Adipocyte (in vitro differentiated cells): ENCODE results near the gene CPSF4L.

Experiments used
- DNase-seq: peaks from one replicate; pipeline ENCODE4 v3.0.0-alpha.2; 2015; ENCODE audit warnings: low read depth
- H3K27me3 ChIP-seq: replicated peaks from 2 replicates; pipeline ENCODE4 v1.7.0; 2013; ENCODE audit warnings: mild to moderate bottlenecking, low read length, moderate library complexity; ENCODE audit not compliant: control insufficient read depth, insufficient read depth
- H3K36me3 ChIP-seq: 2 replicates; pipeline ENCODE4 v1.7.0; 2013; ENCODE audit warnings: low read length, mild to moderate bottlenecking, moderate library complexity; ENCODE audit not compliant: control insufficient read depth, insufficient read depth, severe bottlenecking
- H3K4me1 ChIP-seq: 2 replicates; pipeline ENCODE4 v1.7.0; 2013; ENCODE audit warnings: mild to moderate bottlenecking, low read length, moderate library complexity; ENCODE audit not compliant: control insufficient read depth, insufficient read depth
- H3K4me3 ChIP-seq: 2 replicates; pipeline ENCODE4 v1.7.0; 2013; ENCODE audit warnings: mild to moderate bottlenecking, low read length, moderate library complexity
- H3K9ac ChIP-seq: 2 replicates; pipeline ENCODE4 v1.7.0; 2013; ENCODE audit warnings: mild to moderate bottlenecking, low read length, moderate library complexity
- H3K9me3 ChIP-seq: 2 replicates; pipeline ENCODE4 v1.7.0; 2013; ENCODE audit warnings: mild to moderate bottlenecking, low read length, moderate library complexity; ENCODE audit not compliant: control insufficient read depth

Gene CPSF4L

DNA sequence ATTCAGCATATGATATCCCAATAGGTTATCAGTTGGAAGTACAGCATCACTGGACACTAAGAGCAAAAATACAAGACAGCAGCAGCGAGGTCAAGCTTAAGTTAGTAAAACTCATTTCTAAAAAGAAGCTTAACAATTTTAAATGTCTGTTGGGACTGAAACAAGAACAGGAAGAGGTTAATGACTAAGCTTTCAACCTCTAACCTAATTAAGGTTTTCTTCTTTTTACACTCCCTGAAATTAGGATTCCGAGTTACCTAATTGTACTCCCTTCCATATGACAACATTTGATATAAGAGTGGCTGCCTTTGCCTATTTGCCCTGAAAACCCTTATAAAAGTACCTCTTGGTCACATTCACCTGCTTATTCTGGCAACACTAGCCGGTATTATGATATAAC lies 34.3 kb downstream of the CPSF4L start:
- no peaks in the 10 kb centered on the region for H3K36me3 ChIP-seq
- H3K4me1 ChIP-seq = peaks cover 46% of the 10 kb centered on the region
- H3K9me3 ChIP-seq = no peaks in the 10 kb centered on the region
- no peak overlapping the region for H3K4me3 ChIP-seq
- no peak for DNase-seq
- no peaks in the 10 kb centered on the region for H3K27me3 ChIP-seq
- H3K9ac ChIP-seq = peak overlapping the region; percentile 30

DNA sequence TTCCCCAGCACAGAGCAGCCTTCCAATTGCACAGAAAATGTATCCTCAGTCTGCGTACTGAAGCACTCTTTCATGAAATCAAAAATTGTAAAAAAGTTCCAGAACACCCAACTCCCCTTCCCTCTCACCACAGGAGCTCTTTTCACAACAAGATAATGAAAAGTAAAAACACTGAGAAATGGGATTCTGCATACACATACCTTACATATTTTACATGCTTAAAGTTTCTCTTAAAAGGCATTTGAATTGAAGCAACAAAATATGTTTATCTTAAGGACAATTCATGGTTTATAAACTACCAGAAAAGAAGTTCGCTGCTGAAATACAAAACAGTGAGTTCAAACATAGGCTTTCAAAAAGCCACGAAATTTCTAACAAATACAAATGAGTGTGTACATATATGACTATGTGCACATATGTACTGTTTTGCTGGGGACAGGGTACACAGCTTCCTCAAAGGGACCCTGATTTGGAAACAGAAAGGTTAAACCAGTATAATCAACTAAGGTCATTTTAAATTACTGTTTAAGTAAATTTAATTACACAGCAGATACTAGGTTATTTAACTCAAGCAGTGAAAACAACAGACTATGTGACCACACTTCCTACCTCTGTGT lies 35.0 kb downstream of the CPSF4L start:
- Histone ChIP-seq H3K9ac (peak overlapping the region; percentile 30), H3K27me3 (no peaks in the 10 kb centered on the region), H3K4me1 (peaks cover 46% of the 10 kb centered on the region), H3K9me3 (no peaks in the 10 kb centered on the region), H3K36me3 (no peaks in the 10 kb centered on the region), H3K4me3 (no peak overlapping the region)
- peak; percentile 48 for DNase-seq

DNA sequence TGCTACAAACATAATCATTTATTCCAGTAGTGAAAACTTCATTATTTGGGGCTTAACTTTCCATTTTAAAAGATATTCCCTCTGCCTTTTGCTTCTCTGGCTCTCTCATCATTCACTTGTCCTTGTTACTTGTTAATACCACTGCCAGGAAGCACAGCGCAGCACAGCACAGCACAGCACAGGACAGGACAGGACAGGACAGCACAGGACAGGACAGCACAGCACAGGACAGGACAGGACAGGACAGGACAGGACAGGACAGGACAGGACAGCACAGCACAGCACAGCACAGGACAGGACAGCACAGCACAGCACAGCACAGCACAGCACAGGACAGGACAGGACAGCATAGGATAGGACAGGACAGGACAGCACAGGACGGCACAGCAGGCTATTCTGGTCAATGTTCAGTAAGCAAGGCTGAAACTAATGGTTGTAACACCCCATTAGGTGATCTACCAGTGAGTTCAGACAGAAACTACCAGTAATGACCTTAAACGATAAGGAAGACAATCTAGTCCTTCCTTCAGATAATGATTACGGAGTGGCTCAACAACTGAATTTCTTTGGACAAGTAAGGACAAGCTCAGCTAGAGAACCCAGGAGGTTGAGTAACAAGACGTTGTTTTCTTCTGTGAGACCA lies 36.9 kb downstream of the CPSF4L start:
- no peak overlapping the region for H3K4me3 ChIP-seq
- H3K9ac ChIP-seq = no peak overlapping the region
- H3K27me3 ChIP-seq = no peaks in the 10 kb centered on the region
- peaks cover 34% of the 10 kb centered on the region for H3K4me1 ChIP-seq
- H3K36me3 ChIP-seq = no peaks in the 10 kb centered on the region
- no peak for DNase-seq
- no peaks in the 10 kb centered on the region for H3K9me3 ChIP-seq

DNA sequence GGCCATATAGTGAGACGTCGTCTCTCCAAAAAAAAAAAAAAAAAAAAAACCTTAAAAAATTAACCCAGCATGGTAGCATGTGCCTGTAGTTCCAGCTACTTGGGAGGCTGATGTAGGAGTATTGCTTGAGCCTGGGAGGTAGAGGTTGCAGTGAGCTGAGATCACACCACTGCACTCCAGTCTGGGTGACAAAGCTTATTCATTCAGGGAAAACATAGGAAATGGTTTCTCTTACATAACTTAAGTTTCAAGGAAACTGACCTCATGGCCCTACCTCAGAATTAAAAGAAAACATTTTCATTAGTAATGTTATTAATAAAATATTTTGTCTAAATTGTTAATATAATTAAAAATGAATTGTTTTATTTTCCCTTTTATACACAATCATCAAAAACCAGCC lies 37.4 kb downstream of the CPSF4L start:
- Histone ChIP-seq H3K9ac (no peak overlapping the region), H3K9me3 (no peaks in the 10 kb centered on the region), H3K27me3 (no peaks in the 10 kb centered on the region), H3K36me3 (no peaks in the 10 kb centered on the region), H3K4me1 (peaks cover 32% of the 10 kb centered on the region), H3K4me3 (no peak overlapping the region)
- no peak for DNase-seq

DNA sequence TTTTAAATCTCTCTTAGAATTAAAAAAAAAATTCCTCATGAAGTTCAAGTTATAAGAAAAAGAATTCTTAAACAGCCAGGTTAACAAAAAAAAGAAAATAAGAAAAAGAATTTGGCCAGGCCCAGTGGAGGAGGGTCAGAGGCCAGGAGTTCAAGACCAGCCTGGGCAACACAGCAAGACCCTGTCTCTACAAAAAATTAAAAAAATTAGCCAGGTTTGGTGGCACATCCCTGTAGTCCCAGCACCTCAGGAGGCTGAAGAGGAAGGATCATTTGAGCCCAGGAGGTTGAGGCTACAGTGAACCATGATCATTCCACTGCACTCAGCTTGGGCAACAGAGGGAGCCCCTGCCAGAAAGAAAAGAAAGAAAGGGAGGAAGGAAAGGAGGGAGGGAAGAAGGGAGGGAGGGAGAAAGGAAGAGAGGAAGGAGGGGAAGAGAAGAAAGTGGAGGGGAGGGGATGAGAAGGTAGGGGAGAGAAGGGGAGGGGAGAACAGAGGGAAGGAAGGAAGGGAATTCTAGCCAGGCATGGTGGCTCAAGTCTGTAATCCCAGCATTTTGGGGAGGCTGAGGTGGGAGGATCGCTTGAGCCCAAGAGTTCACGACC lies 38.0 kb downstream of the CPSF4L start:
- no peak overlapping the region for H3K4me3 ChIP-seq
- H3K9ac ChIP-seq = no peak overlapping the region
- H3K36me3 ChIP-seq = no peaks in the 10 kb centered on the region
- peaks cover 27% of the 10 kb centered on the region for H3K4me1 ChIP-seq
- no peak for DNase-seq
- H3K9me3 ChIP-seq = no peaks in the 10 kb centered on the region
- no peaks in the 10 kb centered on the region for H3K27me3 ChIP-seq

DNA sequence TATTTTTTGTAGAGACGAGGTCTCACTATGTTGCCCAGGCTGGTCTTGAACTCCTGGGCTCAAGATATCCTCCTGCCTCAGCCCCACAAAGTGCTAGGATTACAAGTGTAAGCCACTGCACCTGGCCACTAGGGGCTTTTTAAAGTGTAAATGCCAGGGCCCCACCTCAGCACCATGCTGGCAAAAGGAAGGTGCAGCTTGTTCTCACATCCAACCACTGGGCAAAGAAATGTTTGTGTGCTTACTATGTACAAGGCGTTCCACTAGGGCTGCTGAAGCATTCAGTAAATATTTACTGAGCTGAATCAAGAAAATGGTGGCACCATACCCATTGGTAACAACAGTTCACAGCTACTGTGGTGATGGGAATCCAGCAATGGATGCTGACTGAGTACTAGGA lies 46.2 kb downstream of the CPSF4L start:
- Histone ChIP-seq H3K27me3 (no peaks in the 10 kb centered on the region), H3K4me1 (no peaks in the 10 kb centered on the region), H3K36me3 (peaks cover 16% of the 10 kb centered on the region), H3K9me3 (no peaks in the 10 kb centered on the region), H3K9ac (no peak overlapping the region), H3K4me3 (no peak overlapping the region)
- no peak for DNase-seq

DNA sequence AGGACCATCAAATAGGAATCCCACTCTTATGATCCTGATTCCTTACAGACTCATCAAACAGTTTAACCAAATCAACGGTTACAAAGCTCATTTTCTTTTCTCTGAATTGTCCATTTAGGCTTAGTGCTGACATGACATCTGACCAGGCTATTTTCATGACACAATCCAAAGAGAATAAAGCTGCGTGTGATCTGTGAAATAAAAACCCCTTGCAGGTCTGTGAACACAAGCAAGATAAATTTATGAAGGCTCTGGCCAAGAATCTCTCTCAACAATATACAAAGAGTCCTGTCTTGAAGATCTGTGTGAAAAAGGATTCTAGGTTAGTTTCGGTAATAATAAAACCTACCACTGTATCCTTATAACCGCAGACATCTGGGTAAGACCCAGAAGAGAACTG lies 46.8 kb downstream of the CPSF4L start:
- H3K9me3 ChIP-seq = no peaks in the 10 kb centered on the region
- no peak overlapping the region for H3K9ac ChIP-seq
- H3K36me3 ChIP-seq = peaks cover 19% of the 10 kb centered on the region
- H3K4me1 ChIP-seq = no peaks in the 10 kb centered on the region
- H3K4me3 ChIP-seq = no peak overlapping the region
- DNase-seq = no peak
- H3K27me3 ChIP-seq = no peaks in the 10 kb centered on the region

DNA sequence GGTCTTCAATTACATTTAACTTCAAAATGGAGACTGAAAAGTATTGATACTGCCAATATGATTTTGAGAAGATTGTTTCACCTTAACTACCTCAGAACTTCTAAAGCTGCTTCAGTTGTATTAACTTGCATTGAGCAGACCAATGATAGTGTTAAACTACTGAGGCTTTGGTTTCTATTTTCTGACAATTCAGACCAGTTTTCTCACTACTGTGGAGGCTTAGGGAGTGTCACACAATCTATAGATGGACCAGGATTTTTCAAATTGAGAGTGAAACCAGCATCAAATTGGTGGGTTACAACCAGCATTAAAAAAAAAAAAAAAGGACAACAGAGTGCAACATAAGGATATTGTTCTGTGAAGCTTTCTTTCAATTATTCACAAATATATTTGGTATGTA lies 47.7 kb downstream of the CPSF4L start:
- Histone ChIP-seq H3K4me1 (no peaks in the 10 kb centered on the region), H3K36me3 (peaks cover 28% of the 10 kb centered on the region), H3K9me3 (no peaks in the 10 kb centered on the region), H3K4me3 (no peak overlapping the region), H3K27me3 (no peaks in the 10 kb centered on the region), H3K9ac (no peak overlapping the region)
- DNase-seq = no peak

DNA sequence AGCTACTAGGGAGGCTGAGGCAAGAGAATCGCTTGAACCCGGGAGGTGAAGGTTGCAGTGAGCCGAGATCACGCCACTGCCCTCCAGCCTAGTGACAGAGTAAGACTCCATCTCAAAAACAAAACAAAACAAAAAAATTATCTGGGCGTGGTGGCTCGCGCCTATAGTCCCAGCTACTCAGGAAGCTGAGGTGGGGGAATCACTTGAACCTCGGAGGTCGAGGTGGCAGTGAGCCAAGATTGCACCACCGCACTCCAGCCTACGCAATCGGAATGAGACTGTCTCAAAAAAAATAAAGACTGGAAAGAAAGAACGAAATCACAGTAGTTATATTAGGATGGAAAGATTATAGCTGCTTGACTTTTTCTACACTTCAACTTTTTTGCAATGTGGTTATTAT lies 49.9 kb downstream of the CPSF4L start:
- Histone ChIP-seq H3K4me1 (peaks cover 5% of the 10 kb centered on the region), H3K36me3 (peaks cover 42% of the 10 kb centered on the region), H3K9me3 (no peaks in the 10 kb centered on the region), H3K9ac (no peak overlapping the region), H3K27me3 (no peaks in the 10 kb centered on the region), H3K4me3 (no peak overlapping the region)
- DNase-seq = no peak

DNA sequence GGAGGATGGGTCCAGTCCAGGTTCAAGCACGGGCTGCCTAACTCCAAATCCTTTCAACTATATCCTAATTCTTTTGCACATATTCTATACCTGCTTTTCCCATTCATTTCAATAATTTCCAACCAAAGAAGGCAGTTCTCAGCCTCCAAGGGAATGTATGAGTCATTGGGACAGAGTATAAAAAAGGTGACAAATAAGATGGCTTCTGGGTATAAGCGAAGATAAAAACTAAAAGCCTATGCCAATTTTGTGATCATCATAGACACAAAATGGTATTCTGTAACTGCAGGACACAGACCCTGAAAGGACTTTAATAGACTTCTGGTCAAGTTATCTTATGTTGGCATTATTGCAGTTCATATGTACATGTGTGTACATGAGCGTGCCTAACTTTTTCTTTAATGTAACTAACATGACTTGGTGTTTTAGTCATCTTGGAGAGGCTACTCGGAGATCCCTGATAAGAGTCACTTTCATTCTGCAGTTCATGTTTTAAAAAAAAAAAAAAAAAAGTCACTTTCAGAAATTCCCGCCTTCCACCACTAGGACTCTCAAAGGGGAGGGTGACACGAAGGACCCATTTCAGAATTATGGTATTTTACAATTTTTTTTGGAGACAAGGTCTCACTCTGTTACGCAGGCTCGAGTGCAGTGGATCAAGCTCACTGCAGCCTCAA lies 51.5 kb downstream of the CPSF4L start:
- Histone ChIP-seq H3K4me1 (peaks cover 5% of the 10 kb centered on the region), H3K36me3 (peaks cover 49% of the 10 kb centered on the region), H3K27me3 (no peaks in the 10 kb centered on the region), H3K9ac (no peak overlapping the region), H3K9me3 (no peaks in the 10 kb centered on the region), H3K4me3 (no peak overlapping the region)
- DNase-seq = peak; percentile 25

DNA sequence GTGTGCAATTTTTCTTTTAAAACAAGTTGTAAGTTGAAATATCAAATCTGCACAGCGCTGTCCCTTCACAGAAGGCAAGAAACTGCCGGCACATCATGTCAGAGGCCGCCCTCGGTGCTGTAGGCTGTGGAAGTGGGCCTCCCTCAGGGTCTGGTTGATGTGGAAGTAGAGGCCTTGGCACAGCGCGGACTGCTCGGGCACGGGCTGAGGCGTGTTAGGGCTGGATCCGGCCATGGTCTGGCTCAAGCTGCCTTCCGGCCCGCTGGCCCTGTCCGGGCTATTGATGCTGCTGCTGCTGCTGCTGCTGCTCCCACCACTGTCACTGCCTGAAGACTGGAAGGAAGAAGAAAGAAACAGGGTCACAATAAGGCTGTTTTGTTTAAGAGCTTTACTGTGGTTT lies 52.2 kb downstream of the CPSF4L start:
- peaks cover 56% of the 10 kb centered on the region for H3K36me3 ChIP-seq
- no peak overlapping the region for H3K4me3 ChIP-seq
- no peaks in the 10 kb centered on the region for H3K27me3 ChIP-seq
- H3K4me1 ChIP-seq = peaks cover 5% of the 10 kb centered on the region
- no peak for DNase-seq
- H3K9me3 ChIP-seq = no peaks in the 10 kb centered on the region
- H3K9ac ChIP-seq = no peak overlapping the region
